HG03103 (cell line): ENCODE data around the gene LGALS3BP.
"Not testable (repeated sequence)": the region's sequence is repeated elsewhere in the genome, so short reads cannot be mapped to it uniquely, and the experiment has no call there.

Experiments
- ATAC-seq: cut with Tn5 transposase; IDR thresholded peaks from one replicate; pipeline ENCODE4 v1.9.1; 2021; ENCODE audit warnings: low read depth; ENCODE audit not compliant: unreplicated experiment

The LGALS3BP gene

GRCh38 chr17:78946131-78946530, 33.6 kb downstream of the LGALS3BP start:
- ATAC-seq = no peak

GRCh38 chr17:78945455-78945854, 34.3 kb downstream of the LGALS3BP start:
- not testable (repeated sequence) for ATAC-seq

GRCh38 chr17:78944956-78945355, 34.8 kb downstream of the LGALS3BP start:
- ATAC-seq = no peak

GRCh38 chr17:78944026-78944425, 35.7 kb downstream of the LGALS3BP start:
- ATAC-seq = no peak

- ATAC-seq = no peak
These were observed 39.0 kb downstream of the LGALS3BP start for GRCh38 chr17:78940708-78941107.

- ATAC-seq = no peak
These were observed 39.5 kb downstream of the LGALS3BP start for GRCh38 chr17:78940258-78940657.

- no peak for ATAC-seq
These were observed 40.1 kb downstream of the LGALS3BP start for GRCh38 chr17:78939615-78940014.

GRCh38 chr17:78937561-78937960, 42.2 kb downstream of the LGALS3BP start:
- ATAC-seq = no peak

GRCh38 chr17:78935419-78936323, 44.1 kb downstream of the LGALS3BP start:
- ATAC-seq = no peak

GRCh38 chr17:78934681-78935418, 44.9 kb downstream of the LGALS3BP start:
- no peak for ATAC-seq

GRCh38 chr17:78933959-78934568, 45.7 kb downstream of the LGALS3BP start:
- ATAC-seq = no peak

- no peak for ATAC-seq
These were observed 46.4 kb downstream of the LGALS3BP start for GRCh38 chr17:78933025-78933958.

- no peak for ATAC-seq
These were observed 49.6 kb downstream of the LGALS3BP start for GRCh38 chr17:78929908-78930775.

- no peak for ATAC-seq
These were observed 53.8 kb downstream of the LGALS3BP start for GRCh38 chr17:78925662-78926555.

GRCh38 chr17:78925234-78925633, 54.5 kb downstream of the LGALS3BP start, which contains the start of gene TIMP2:
TSS of gene TIMP2 (minus strand) at chr17:78925387. CDS start at chr17:78925088, 299 bp downstream.
- ATAC-seq = no peak

GRCh38 chr17:78924481-78925151, 55.1 kb downstream of the LGALS3BP start:
- ATAC-seq = no peak

- no peak for ATAC-seq
These were observed 55.9 kb downstream of the LGALS3BP start for GRCh38 chr17:78923660-78924453.
